Activated CD8-positive, alpha-beta T cell treated with anti-CD3 and anti-CD28 coated beads for 36 hours (primary cell): Measurements from ENCODE around the gene ZNF669. TPM values are rescaled to one million over a fixed set of nuclear protein-coding genes. Genes with fewer than 3 reads are reported as not detected.
A peak's percentile ranks its signal among the peaks of the same experiment; 100 is the strongest.

ENCODE experiments used
- ATAC-seq: fragments of 200-7000 bp; cut with Tn5 transposase; one replicate; pipeline ENCODE4 v1.10.0; 2021; ENCODE audit warnings: mild to moderate bottlenecking, moderate library complexity
- CTCF ChIA-PET: fragments of 350-600 bp; sonication (Branson Sonifier 250); formaldehyde crosslinking; loops from one replicate; lab custom pipeline; 2021; ENCODE audit warnings: antibody characterized with exemption; lab: Charles Lee
- POLR2A ChIA-PET: fragments of 350-600 bp; sonication (Branson Sonifier 250); formaldehyde crosslinking; loops from one replicate; lab custom pipeline; 2021; ENCODE audit warnings: antibody characterized with exemption; lab: Charles Lee
- DNase-seq: peaks from one replicate; pipeline ENCODE4 v3.0.0-alpha.2; 2020
- H3K27ac Mint-ChIP-seq: one replicate; pipeline ENCODE4 v1.8.0; 2021; ENCODE audit warnings: mild to moderate bottlenecking, mixed read lengths
- H3K27me3 Mint-ChIP-seq: one replicate; pipeline ENCODE4 v1.8.0; 2021; ENCODE audit warnings: mixed read lengths
- H3K36me3 Mint-ChIP-seq: one replicate; pipeline ENCODE4 v1.8.0; 2021; ENCODE audit warnings: low read depth, mixed read lengths
- H3K4me1 Mint-ChIP-seq: one replicate; pipeline ENCODE4 v1.8.0; 2021; ENCODE audit warnings: low read depth, mixed read lengths
- H3K4me3 Mint-ChIP-seq: one replicate; pipeline ENCODE4 v1.8.0; 2021; ENCODE audit warnings: mild to moderate bottlenecking, moderate library complexity, mixed read lengths
- H3K9me3 Mint-ChIP-seq: one replicate; pipeline ENCODE4 v1.8.0; 2021; ENCODE audit warnings: mixed read lengths
- CTCF ChIP-seq: fragments of 200-600 bp; IDR thresholded peaks from one replicate; pipeline ENCODE4 v1.8.0; 2022; ENCODE audit warnings: antibody characterized with exemption, mild to moderate bottlenecking
- intact Hi-C: fragments of 100-400 bp; cut with micrococcal nuclease; formaldehyde crosslinking; loops from one replicate; pipeline ENCODE4 v1.10.0; 2022
- total RNA-seq, 2 experiments: library from RNA; stranded (reverse); gene quantifications; one replicate each; pipeline ENCODE4 v1.2.3, GENCODE V29; 2021

The ZNF669 gene
- total RNA-seq, 2 experiments from 2014 or later = 7.6 to 8.0 TPM

- peak within 1 kb of the TSS; percentile 90 for H3K27ac Mint-ChIP-seq
- H3K4me1 Mint-ChIP-seq = peaks cover 29% of the 10 kb centered on the region
- intact Hi-C loops = no loop called here
- peak within 1 kb of the TSS; percentile 84 for H3K4me3 Mint-ChIP-seq
- peaks cover 17% of the 10 kb centered on the region for H3K9me3 Mint-ChIP-seq
- peaks cover 5% of the 10 kb centered on the region for H3K27me3 Mint-ChIP-seq
- ATAC-seq = peak; percentile 100
- CTCF ChIA-PET = interaction anchor here (0.7 to 1.5 kb wide), 2 partner anchors 16 to 294 kb away, joined by 3 read pairs; no protein-coding TSS in a partner anchor
- POLR2A ChIA-PET = interaction anchor here (0.6 to 1.2 kb wide), 7 partner anchors 23 to 214 kb away, joined by 3 to 4 read pairs (median 3); partner anchors contain the start of gene ZNF669
- H3K36me3 Mint-ChIP-seq = peaks cover 31% of the 10 kb centered on the region
- no peak for TF ChIP-seq CTCF
- peak; percentile 96 for DNase-seq
These were observed 25.7 kb downstream of the ZNF669 start, which contains the start of gene ZNF670 for GRCh38 chr1:247078258-247079140. TSS of gene ZNF670 (minus strand) at chr1:247078811. CDS start at chr1:247078596, 215 bp downstream.

- H3K27me3 Mint-ChIP-seq = peaks cover 5% of the 10 kb centered on the region
- POLR2A ChIA-PET = interaction anchor here (0.6 to 1.2 kb wide), 2 partner anchors 135 to 148 kb away, joined by 3 to 4 read pairs; no protein-coding TSS in a partner anchor
- H3K4me3 Mint-ChIP-seq = peak overlapping the region; percentile 84
- no peak for TF ChIP-seq CTCF
- intact Hi-C loops = no loop called here
- H3K36me3 Mint-ChIP-seq = peaks cover 33% of the 10 kb centered on the region
- H3K9me3 Mint-ChIP-seq = peaks cover 18% of the 10 kb centered on the region
- H3K27ac Mint-ChIP-seq = peak overlapping the region; percentile 90
- ATAC-seq = no peak
- H3K4me1 Mint-ChIP-seq = peaks cover 30% of the 10 kb centered on the region
- CTCF ChIA-PET = no interaction called here
- no peak for DNase-seq
These were observed 26.3 kb downstream of the ZNF669 start for GRCh38 chr1:247077876-247078257.

- ChIA-PET POLR2A (no interaction called here), CTCF (no interaction called here)
- H3K27me3 Mint-ChIP-seq = peaks cover 2% of the 10 kb centered on the region
- H3K36me3 Mint-ChIP-seq = peaks cover 35% of the 10 kb centered on the region
- DNase-seq = no peak
- no peak for ATAC-seq
- peaks cover 30% of the 10 kb centered on the region for H3K4me1 Mint-ChIP-seq
- no peak for TF ChIP-seq CTCF
- intact Hi-C loops = no loop called here
- H3K9me3 Mint-ChIP-seq = peaks cover 20% of the 10 kb centered on the region
- H3K27ac Mint-ChIP-seq = peak overlapping the region; percentile 90
- peak overlapping the region; percentile 84 for H3K4me3 Mint-ChIP-seq
These were observed 26.9 kb downstream of the ZNF669 start for GRCh38 chr1:247077213-247077612.

DNA sequence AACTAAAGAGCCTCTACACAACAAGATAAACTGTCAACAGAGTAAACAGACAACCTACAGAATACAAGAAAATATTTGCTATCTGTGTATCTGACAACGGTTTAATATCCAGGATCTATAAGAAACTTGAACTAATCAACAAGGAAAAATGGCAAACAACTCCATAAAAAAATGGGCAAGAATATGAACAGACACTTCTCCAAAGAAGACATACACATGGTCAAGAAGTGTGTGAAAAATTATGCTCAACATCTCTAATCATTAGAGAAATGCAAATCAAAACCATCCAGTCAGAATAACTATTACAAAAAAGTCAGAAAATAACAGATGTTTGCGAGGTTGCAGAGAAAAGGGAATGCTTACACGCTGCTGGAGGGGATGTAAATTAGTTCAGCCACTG lies 33.5 kb downstream of the ZNF669 start:
- POLR2A ChIA-PET = no interaction called here
- peaks cover 4% of the 10 kb centered on the region for H3K4me1 Mint-ChIP-seq
- peaks cover 57% of the 10 kb centered on the region for H3K36me3 Mint-ChIP-seq
- no peak for TF ChIP-seq CTCF
- H3K9me3 Mint-ChIP-seq = peaks cover 46% of the 10 kb centered on the region
- DNase-seq (no peak), ATAC-seq (no peak)
- H3K4me3 Mint-ChIP-seq = no peak overlapping the region
- no peak overlapping the region for H3K27ac Mint-ChIP-seq
- no peaks in the 10 kb centered on the region for H3K27me3 Mint-ChIP-seq
- intact Hi-C loops = no loop called here
- CTCF ChIA-PET = no interaction called here

DNA sequence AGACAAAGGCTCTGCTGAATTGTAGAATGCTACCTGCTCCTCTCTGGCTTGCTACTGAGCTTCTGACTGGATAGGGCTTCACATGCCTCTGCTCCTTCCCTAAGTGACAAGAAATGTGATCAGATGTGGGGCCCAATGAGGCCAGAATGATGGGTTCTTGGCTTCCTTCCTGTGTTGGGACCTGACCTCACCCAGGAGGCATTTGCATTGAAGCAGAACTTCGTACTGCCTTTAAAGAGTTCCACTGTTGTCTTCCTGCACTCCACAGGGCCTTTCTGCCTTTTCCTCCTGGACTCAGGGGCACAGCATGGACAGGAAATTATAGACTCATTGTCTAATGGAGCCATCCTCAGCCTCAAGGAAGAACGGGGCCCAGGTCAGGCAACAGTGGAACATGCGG lies 39.9 kb downstream of the ZNF669 start:
- Mint-ChIP-seq H3K27me3 (no peaks in the 10 kb centered on the region), H3K9me3 (peaks cover 49% of the 10 kb centered on the region)
- CTCF ChIA-PET = no interaction called here

More for the DNA sequence above, 39.9 kb downstream of the ZNF669 start:
- intact Hi-C loops = no loop called here
- TF ChIP-seq CTCF = no peak
- Mint-ChIP-seq H3K4me1 (peaks cover 3% of the 10 kb centered on the region), H3K4me3 (no peak overlapping the region), H3K36me3 (peaks cover 62% of the 10 kb centered on the region), H3K27ac (no peak overlapping the region)
- POLR2A ChIA-PET = interaction anchor here (0.6 kb wide), 1 partner anchor 44 kb away, joined by 3 read pairs; no protein-coding TSS in a partner anchor
- no peak for ATAC-seq
- DNase-seq = no peak
